HCT116 (cell line): ENCODE measurements around the gene CCM2L. TPM values are rescaled to one million over a fixed set of nuclear protein-coding genes. Genes with fewer than 3 reads are reported as not detected.

Experiments used
- ATAC-seq: fragments of 200-7000 bp; cut with Tn5 transposase; 2 replicates; pipeline ENCODE4 v1.9.1; 2020; ENCODE audit warnings: mild to moderate bottlenecking, moderate library complexity
- BruUV-seq: library from RNA; stranded (reverse); fragments of 400-500 nt; replicated peaks from 2 replicates; lab custom pipeline; 2021; lab: Mats Ljungman, UMichigan
- CTCF ChIA-PET: fragments of 300-600 bp; sonication (Branson Sonifier 250); formaldehyde crosslinking; loops from one replicate; lab custom pipeline; 2021; ENCODE audit warnings: antibody characterized with exemption; lab: Charles Lee
- POLR2A ChIA-PET: fragments of 300-600, 350-600 bp; sonication (Branson Sonifier 250); formaldehyde crosslinking; loops from one replicate; lab custom pipeline; 2021; ENCODE audit warnings: antibody characterized with exemption; lab: Charles Lee
- RAD21 ChIA-PET, 2 experiments: fragments of 300-600 bp; sonication (Branson Sonifier 250); formaldehyde crosslinking; loops; one replicate each; lab custom pipeline; 2023; ENCODE audit warnings: low total read pairs in 2 of 2; ENCODE audit not compliant: uncharacterized antibody in 2 of 2, unreplicated experiment in 2 of 2, low non-redundant PET in 1 of 2; lab: Charles Lee
- DNase-seq: peaks from one replicate; pipeline ENCODE4 v3.0.0-alpha.2; 2010; ENCODE audit warnings: low read depth, low spot score
- H2AFZ ChIP-seq: fragments of 200-600 bp; shearing (Covaris generic), sonication (generic); 2 replicates; pipeline ENCODE4 v1.6.1; 2017; ENCODE audit warnings: low read depth, mixed run types, mixed read lengths, antibody characterized with exemption, low read length; ENCODE audit not compliant: poor library complexity, severe bottlenecking
- H3K27ac ChIP-seq: 2 replicates; pipeline ENCODE4 v1.5.1; 2012; ENCODE audit warnings: low read depth, low read length
- H3K27me3 ChIP-seq: fragments of 200-600 bp; sonication (generic); 2 replicates; pipeline ENCODE4 v1.6.1; 2016; ENCODE audit warnings: mixed run types, low read length, mixed read lengths; ENCODE audit not compliant: insufficient read depth
- H3K36me3 ChIP-seq, 2 experiments: fragments of 200-500 bp in 1 of 2; fragments of 200-600 bp in 1 of 2; sonication (Bioruptor generic) in 1 of 2; sonication (generic) in 1 of 2; 2 replicates each; pipeline versions ENCODE4 v1.5.1 to v1.6.1; 2014 to 2016; ENCODE audit warnings: low read length in 2 of 2, inconsistent platforms in 1 of 2, mixed read lengths in 1 of 2, mixed run types in 1 of 2; ENCODE audit not compliant: insufficient read depth in 2 of 2, control insufficient read depth in 1 of 2
- H3K4me1 ChIP-seq, 2 experiments: fragments of 200-600 bp in 1 of 2; sonication (generic) in 1 of 2; 2 replicates each; pipeline versions ENCODE4 v1.5.1 to v1.6.1; 2012 to 2017; ENCODE audit warnings: low read length in 2 of 2, inconsistent platforms in 1 of 2, mild to moderate bottlenecking in 1 of 2, mixed read lengths in 1 of 2, mixed run types in 1 of 2, moderate library complexity in 1 of 2; ENCODE audit not compliant: insufficient read depth in 2 of 2, control insufficient read depth in 1 of 2
- H3K4me2 ChIP-seq: fragments of 200-600 bp; sonication (generic); 2 replicates; pipeline ENCODE4 v1.6.1; 2017; ENCODE audit warnings: mixed run types, low read length, mixed read lengths
- H3K4me3 ChIP-seq, 2 experiments: fragments of 200-600 bp in 1 of 2; sonication (generic) in 1 of 2; replicated peaks in 1 of 2; 2 replicates each; pipeline ENCODE4 v1.5.1; 2011 to 2016; ENCODE audit warnings: low read length in 2 of 2, control low read depth in 1 of 2, low read depth in 1 of 2, mild to moderate bottlenecking in 1 of 2, mixed read lengths in 1 of 2, mixed run types in 1 of 2
- H3K79me2 ChIP-seq: fragments of 200-600 bp; sonication (generic); 2 replicates; pipeline ENCODE4 v1.6.1; 2017; ENCODE audit warnings: mild to moderate bottlenecking, mixed run types, low read length, moderate library complexity, mixed read lengths; ENCODE audit not compliant: insufficient read depth
- H3K9ac ChIP-seq: fragments of 200-600 bp; sonication (generic); 2 replicates; pipeline ENCODE4 v1.6.1; 2016; ENCODE audit warnings: low read length, mixed read lengths
- H3K9me2 ChIP-seq: fragments of 200-600 bp; sonication (generic), shearing (Covaris generic); 2 replicates; pipeline ENCODE4 v1.6.1; 2017; ENCODE audit warnings: mixed run types, mild to moderate bottlenecking, moderate library complexity; ENCODE audit not compliant: insufficient read depth
- H3K9me3 ChIP-seq, 2 experiments: fragments of 200-500 bp in 1 of 2; fragments of 200-600 bp in 1 of 2; sonication (Bioruptor generic) in 1 of 2; sonication (generic) in 1 of 2; 2 replicates each; pipeline ENCODE4 v1.6.1; 2014 to 2017; ENCODE audit warnings: low read length in 2 of 2, mixed read lengths in 2 of 2, inconsistent platforms in 1 of 2, low read depth in 1 of 2, mild to moderate bottlenecking in 1 of 2, mixed run types in 1 of 2, moderate library complexity in 1 of 2; ENCODE audit not compliant: control insufficient read depth in 1 of 2, insufficient read depth in 1 of 2
- H4K20me1 ChIP-seq: fragments of 200-600 bp; sonication (generic), shearing (Covaris generic); 2 replicates; pipeline ENCODE4 v1.6.1; 2017; ENCODE audit warnings: mixed run types, mild to moderate bottlenecking, moderate library complexity; ENCODE audit not compliant: insufficient read depth
- CBX3 ChIP-seq: IDR thresholded peaks from 2 replicates; pipeline ENCODE4 v1.6.1; 2012; ENCODE audit warnings: low read depth
- ELF1 ChIP-seq: IDR thresholded peaks from 2 replicates; pipeline ENCODE4 v1.6.1; 2012; ENCODE audit warnings: low read depth, borderline replicate concordance
- EZH2phosphoT487 ChIP-seq: fragments of 200-600 bp; IDR thresholded peaks from 2 replicates; pipeline ENCODE4 v1.6.1; 2018; ENCODE audit warnings: antibody characterized with exemption, borderline replicate concordance
- POLR2A ChIP-seq: IDR thresholded peaks from 2 replicates; pipeline ENCODE4 v1.7.0; 2011; ENCODE audit warnings: borderline replicate concordance; ENCODE audit not compliant: insufficient read depth, insufficient read length; ENCODE audit errors: extremely low read depth
- SP1 ChIP-seq: IDR thresholded peaks from 2 replicates; pipeline ENCODE4 v1.6.1; 2012; ENCODE audit warnings: low read depth
- SRF ChIP-seq: IDR thresholded peaks from 2 replicates; pipeline ENCODE4 v1.6.1; 2012; ENCODE audit warnings: low read depth
- ZNF274 ChIP-seq: fragments of 200-500 bp; sonication (Bioruptor generic); IDR thresholded peaks from 2 replicates; pipeline ENCODE4 v1.6.1; 2014; ENCODE audit warnings: mild to moderate bottlenecking, low read depth, low read length, inconsistent platforms
- intact Hi-C: fragments of 100-400 bp; cut with micrococcal nuclease; formaldehyde crosslinking; loops from 2 replicates; pipeline ENCODE4 v1.10.0; 2022
- total RNA-seq: library from RNA; stranded (reverse); gene quantifications from one replicate; pipeline ENCODE4 v1.2.1, GENCODE V29; 2021; ENCODE audit not compliant: unreplicated experiment
- TF ChIP-seq, protein P1 (sequence below): IDR thresholded peaks from 2 replicates; pipeline ENCODE4 v1.6.1; 2012; ENCODE audit warnings: low read depth
- TF ChIP-seq, protein P2 (sequence below): IDR thresholded peaks from 2 replicates; pipeline ENCODE4 v1.6.1; 2011; ENCODE audit warnings: mild to moderate bottlenecking, low read length, moderate library complexity; ENCODE audit not compliant: insufficient replicate concordance; ENCODE audit errors: extremely low read depth
- TF ChIP-seq, protein P3 (sequence below): IDR thresholded peaks from 2 replicates; pipeline ENCODE4 v1.6.1; 2012

Gene CCM2L
- total RNA-seq, 1 experiment from 2014 or later, result 1.4 TPM

DNA sequence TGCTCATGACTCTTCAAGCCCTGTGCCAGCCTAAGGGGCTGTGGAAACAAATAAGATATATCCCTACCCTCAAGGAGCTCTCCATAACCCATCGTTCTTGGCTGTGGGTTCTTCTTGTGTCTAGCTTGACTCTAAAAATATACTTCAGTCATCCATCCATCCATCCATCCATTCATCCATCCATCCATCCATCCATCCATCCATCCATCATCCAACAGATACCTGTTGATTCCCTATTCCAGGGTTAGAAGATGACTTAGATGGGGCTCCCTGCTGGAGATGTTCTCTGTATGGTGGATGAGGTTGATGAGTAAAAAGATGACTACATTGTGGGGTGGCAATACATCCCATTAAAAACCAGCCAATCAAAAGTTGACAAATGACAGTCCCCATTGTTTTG, 65.3 kb downstream of the CCM2L start (continued):
- TF ChIP-seq, protein P1, sequence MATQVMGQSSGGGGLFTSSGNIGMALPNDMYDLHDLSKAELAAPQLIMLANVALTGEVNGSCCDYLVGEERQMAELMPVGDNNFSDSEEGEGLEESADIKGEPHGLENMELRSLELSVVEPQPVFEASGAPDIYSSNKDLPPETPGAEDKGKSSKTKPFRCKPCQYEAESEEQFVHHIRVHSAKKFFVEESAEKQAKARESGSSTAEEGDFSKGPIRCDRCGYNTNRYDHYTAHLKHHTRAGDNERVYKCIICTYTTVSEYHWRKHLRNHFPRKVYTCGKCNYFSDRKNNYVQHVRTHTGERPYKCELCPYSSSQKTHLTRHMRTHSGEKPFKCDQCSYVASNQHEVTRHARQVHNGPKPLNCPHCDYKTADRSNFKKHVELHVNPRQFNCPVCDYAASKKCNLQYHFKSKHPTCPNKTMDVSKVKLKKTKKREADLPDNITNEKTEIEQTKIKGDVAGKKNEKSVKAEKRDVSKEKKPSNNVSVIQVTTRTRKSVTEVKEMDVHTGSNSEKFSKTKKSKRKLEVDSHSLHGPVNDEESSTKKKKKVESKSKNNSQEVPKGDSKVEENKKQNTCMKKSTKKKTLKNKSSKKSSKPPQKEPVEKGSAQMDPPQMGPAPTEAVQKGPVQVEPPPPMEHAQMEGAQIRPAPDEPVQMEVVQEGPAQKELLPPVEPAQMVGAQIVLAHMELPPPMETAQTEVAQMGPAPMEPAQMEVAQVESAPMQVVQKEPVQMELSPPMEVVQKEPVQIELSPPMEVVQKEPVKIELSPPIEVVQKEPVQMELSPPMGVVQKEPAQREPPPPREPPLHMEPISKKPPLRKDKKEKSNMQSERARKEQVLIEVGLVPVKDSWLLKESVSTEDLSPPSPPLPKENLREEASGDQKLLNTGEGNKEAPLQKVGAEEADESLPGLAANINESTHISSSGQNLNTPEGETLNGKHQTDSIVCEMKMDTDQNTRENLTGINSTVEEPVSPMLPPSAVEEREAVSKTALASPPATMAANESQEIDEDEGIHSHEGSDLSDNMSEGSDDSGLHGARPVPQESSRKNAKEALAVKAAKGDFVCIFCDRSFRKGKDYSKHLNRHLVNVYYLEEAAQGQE, result no peak

- no peak overlapping the region for H3K4me2 ChIP-seq
- ChIA-PET RAD21 (no interaction called here), CTCF (no interaction called here), POLR2A (no interaction called here)
- TF ChIP-seq, protein P2, sequence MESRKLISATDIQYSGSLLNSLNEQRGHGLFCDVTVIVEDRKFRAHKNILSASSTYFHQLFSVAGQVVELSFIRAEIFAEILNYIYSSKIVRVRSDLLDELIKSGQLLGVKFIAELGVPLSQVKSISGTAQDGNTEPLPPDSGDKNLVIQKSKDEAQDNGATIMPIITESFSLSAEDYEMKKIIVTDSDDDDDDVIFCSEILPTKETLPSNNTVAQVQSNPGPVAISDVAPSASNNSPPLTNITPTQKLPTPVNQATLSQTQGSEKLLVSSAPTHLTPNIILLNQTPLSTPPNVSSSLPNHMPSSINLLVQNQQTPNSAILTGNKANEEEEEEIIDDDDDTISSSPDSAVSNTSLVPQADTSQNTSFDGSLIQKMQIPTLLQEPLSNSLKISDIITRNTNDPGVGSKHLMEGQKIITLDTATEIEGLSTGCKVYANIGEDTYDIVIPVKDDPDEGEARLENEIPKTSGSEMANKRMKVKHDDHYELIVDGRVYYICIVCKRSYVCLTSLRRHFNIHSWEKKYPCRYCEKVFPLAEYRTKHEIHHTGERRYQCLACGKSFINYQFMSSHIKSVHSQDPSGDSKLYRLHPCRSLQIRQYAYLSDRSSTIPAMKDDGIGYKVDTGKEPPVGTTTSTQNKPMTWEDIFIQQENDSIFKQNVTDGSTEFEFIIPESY, result no peak
- TF ChIP-seq SP1 (no peak), ZNF274 (no peak), ELF1 (no peak), POLR2A (no peak), SRF (no peak), CBX3 (no peak), EZH2phosphoT487 (no peak)
- TF ChIP-seq, protein P3, sequence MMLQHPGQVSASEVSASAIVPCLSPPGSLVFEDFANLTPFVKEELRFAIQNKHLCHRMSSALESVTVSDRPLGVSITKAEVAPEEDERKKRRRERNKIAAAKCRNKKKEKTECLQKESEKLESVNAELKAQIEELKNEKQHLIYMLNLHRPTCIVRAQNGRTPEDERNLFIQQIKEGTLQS, result no peak
- DNase-seq (no peak), ATAC-seq (no peak)
- intact Hi-C loops, result no loop called here
- H3K4me3 ChIP-seq, result no peak overlapping the region
- H3K4me1 ChIP-seq, result peaks cover 0 to 9% of the 10 kb centered on the region in 2 experiments; a peak in 3 of 4 replicates
- no peaks in the 10 kb centered on the region for H3K9me3 ChIP-seq
- 0 out of 2 replicates have a peak, but pooled peaks cover 5% of the 10 kb centered on the region for H3K27me3 ChIP-seq
- no peaks in the 10 kb centered on the region for H3K79me2 ChIP-seq
- no peaks in the 10 kb centered on the region for H3K36me3 ChIP-seq
- H2AFZ ChIP-seq, result no peak overlapping the region
- H3K9me2 ChIP-seq, result no peaks in the 10 kb centered on the region
- no peak overlapping the region for H3K27ac ChIP-seq
- no TSS peak for BruUV-seq
- no peak overlapping the region for H3K9ac ChIP-seq
- no peaks in the 10 kb centered on the region for H4K20me1 ChIP-seq
Observed at GRCh38 chr20:32077190-32077589, 67.0 kb downstream of the CCM2L start.
